Hypothalamus (tissue), 51 donors: ENCODE measurements around the gene COX4I1.

Experiments used
- DNase-seq, 51 donors: peaks; one replicate each; lab custom pipeline; 2025; lab: John Stamatoyannopoulos, UW

The COX4I1 gene

DNA sequence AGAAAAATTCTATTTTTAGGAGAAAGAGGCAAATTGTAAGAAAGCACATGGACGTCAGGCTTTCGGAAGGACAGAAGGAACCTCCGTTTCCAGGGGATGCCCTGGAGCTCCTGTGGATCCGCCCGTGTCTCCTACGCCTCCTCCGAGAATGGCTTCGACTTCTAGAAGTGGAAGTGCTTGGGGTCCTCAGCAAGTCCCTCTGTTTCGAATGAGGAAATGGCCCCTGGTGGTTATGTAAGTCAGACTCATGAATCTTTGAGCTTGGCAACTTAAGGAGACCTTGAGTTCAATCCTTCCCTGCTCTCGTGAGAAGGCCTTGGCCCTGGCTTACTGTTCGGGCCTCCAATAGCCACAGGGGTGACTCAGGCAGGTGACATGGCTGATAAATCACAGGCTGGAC is 38.9 kb downstream of the COX4I1 start:
- no peak for DNase-seq

DNA sequence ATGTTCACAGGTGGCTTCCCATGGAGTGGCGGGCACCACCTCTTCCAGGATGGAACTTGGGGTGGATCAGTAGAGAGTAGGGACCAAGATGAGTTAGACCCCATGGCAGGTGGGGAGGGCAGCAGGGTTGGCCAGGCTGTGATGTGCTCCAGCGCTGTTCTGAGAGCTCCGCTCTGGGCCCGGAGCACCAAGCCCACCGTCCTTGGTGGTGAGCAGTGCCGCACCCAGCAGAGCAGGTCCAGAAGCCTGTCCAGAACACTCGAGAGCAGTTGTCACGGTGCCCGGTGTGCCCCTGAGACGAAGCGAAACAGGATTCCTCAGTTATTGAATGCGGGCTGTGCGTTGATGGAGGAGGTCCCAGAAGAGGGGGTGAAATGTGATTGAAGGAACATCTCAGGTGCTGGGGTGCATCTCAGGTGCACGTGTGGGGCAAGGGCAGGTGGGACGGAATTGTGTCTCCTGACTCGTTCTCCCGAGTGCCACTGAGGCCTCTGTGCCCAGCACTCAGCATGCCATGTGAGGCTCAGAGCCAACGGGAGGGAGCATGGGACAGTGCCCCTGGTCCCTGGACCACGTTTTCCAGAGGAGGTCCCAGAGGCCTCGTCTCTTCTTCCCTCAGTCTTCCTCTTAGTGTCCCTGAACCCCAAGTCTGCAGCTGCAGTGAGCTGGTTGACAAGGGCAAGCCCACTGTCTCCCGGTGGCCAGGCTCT is 39.5 kb downstream of the COX4I1 start:
- DNase-seq: no peak

DNA sequence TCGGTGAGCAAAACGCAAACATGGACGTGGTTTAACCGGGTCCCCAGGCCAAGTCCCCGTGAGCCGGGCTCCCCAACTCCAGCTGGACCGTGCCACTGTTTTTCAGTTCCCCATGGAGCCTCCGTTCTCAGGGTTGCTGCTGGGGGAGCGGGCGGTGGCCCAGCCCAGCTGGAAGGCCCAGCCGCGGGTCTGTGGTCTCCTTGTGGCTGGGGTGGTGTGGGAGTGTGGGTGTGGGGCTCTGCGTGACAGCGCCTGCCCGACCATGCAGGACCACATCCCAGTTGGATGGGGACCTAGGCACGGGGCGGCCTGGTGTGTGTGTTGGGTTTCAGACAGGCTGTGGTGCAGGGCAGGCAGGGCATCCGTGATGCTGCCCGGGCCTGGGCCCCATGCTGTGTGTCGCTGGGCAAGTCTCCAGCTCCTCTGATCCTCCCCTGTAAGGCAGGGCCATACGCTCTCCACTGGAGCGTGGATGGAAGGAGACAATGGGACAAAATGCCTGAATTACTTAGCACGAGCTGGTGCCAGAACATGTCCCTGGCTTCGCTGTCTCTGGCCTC is 40.3 kb downstream of the COX4I1 start:
- no peak for DNase-seq

DNA sequence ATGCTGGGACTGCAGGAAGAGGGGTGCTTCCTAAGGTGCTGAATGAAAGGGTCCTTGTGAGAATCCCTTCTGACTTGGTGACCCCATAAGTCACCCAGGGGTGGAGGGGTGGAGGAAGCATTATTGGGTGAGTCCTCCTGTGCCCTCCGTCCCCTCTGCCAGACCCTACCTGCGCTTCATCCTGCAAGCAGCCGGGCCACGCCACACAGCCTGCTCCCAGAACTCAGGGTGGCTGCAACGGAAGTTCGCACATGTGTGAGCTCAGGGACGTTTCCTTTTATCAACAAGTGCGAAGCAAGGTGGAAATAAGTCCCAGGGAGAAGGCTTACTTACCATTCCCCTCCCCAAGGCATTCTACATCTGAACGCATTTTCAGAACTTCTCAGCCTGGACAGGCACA is 40.9 kb downstream of the COX4I1 start:
- DNase-seq: no peak

DNA sequence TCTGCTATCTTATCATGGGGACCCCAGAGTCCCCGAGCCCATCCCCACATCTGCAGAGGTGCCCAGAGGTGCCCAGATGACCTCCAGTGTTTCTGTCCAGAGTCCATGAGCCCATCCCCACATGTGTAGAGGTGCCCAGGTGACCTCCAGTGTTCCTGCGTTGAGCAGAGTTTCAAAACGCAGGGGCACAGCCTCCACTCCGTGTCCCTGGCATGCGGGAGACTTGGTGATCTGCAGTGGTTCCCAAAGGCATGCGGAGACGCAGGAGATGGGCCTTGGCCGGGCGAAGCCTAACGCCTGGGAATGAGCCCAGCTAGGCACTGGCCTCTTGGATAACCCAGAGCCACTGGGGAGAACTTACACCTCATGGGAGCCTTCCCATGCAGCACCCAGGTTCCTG is 41.3 kb downstream of the COX4I1 start:
- no peak for DNase-seq

DNA sequence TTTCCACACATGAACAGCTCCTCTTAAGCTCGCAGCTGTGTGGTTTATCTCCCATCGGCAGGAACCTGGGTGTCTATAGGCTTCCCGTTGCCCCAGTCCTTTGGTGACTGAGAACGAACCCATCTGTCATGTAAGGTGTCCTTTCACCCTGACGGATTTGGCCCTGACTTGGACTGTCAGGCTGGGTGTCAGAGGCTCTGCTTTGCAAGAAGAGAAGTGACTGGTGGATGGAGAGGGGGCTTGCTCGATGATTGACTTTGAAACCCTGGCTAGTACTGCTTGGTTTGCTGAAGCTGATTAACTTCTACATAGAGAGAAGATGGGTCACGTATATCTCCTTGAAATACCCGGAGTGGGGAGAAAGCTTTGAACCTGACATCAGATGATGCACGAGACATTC is 42.9 kb downstream of the COX4I1 start:
- DNase-seq: no peak

DNA sequence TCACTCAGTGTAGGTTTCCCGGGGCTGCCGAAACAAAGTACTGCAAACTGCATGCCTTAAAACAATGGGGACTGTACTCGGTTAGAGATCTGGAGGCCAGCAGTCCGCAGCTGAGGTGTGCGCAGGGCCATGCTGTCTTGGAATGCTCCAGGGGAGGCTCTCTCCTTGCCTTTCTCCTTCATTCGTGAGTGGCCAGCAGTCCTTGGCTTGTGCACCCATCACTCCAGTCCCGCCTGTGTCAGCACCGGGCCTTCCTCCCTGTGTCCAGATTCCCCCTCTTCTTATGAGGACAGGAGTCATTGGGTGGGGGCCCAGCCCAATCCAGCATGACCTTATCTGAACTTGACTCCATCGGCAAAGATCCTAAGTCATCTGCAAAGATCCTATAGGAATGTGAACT is 43.4 kb downstream of the COX4I1 start:
- DNase-seq: no peak

DNA sequence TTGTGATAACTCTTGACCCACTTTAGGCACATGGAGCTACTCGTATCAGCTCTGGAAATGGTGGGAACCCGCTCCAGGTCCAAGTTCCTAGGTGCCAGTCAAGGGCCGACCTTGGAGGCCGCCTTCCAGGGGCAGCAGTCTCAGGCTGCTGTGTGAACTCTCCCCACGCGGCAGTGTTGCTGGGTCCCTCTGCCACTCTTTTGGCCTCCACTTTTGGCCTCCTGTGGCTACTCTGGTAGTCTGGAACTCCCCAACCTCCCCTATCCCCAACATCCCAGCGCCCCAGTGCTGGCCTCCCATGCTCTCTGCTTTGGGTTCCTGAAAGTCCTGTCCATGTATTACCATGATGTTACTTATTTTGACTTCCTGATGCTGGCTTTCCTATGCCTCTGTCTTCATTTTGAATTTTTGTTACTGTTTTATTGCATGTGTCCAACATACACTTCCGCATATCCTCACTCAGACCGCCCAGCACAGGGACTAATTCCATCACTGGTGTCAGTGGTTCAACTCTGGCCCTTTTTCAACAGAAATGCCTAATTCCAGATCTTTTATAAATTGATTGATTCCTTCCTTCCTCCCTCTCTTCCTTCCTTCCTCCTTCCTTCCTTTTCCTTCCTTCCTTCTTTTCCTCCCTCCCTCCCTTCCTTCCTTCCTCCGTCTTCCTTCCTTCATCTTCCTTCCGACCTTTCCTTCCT is 44.1 kb downstream of the COX4I1 start:
- DNase-seq: no peak

DNA sequence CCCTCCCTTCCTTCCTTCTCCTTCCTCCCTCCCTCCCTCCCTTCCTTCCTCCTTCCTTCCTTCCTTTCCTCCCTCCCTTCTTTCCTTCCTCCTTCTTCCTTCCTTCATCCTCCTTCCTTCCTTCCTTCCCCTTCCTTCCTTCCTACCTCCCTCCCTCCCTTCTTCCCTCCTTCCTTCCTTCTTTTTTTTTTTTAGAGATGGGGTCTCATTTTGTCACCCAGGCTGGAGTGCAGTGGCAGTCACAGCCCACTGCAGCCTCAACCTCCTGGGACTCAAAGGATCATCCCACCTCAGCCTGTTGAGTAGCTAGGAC is 44.6 kb downstream of the COX4I1 start:
- no peak for DNase-seq

DNA sequence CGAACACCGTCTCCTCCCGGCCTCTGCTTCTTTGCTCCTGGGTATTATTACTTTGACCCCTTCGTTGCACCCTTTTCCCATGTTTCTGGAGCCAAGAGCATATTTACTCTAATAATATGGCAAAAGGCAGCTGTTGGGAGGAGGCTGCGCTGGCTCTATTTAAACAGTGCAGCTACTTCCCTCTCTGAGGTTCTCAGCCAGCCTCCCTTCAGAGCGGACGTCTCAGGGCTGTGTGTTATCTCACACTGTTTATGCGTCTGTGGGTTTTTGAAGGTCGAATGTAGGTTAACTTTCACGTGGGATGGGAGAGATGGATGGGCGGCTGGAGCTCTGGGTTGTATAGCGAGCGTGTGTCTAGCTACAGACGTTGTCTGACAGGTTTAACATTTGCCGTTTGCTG is 45.3 kb downstream of the COX4I1 start:
- no peak for DNase-seq

DNA sequence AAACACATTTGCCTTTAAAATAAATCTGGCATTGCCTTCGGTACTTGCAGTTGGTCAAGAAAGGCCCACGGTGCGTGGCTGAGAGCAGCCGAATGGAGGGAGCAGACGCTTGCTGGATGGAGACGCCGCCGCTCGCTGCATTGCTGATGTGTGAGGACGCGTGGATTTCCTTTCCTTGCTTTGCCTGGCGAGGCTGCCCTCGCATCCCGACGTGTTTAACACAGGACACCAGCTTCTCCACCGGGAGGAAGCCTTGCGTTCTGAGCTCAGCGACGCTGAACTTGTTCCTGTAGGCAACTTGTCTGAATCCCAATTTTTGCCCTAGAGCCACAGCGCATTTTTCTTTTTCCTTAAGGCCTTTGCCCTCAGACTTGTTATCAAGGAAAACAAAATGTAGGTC is 45.8 kb downstream of the COX4I1 start:
- DNase-seq: no peak

DNA sequence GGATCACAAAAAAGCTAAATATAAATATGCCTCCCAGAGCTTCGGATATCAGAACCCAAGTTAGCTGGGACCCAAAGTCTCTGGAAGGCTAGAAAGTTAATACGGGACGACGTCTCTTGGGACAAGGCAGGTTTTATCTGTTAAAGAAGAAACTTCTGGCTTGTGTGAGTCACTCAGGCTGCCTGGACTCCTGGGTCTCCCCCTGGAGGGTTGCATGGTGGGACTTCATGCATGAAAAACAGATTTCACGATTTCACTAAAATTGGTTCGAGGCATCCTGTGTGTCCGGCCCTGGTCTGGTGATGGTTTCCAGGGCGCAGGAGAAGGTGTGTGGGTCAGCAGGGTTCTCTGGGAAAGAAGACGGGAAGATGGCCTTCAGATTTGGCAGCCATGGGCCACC is 47.0 kb downstream of the COX4I1 start:
- no peak for DNase-seq

DNA sequence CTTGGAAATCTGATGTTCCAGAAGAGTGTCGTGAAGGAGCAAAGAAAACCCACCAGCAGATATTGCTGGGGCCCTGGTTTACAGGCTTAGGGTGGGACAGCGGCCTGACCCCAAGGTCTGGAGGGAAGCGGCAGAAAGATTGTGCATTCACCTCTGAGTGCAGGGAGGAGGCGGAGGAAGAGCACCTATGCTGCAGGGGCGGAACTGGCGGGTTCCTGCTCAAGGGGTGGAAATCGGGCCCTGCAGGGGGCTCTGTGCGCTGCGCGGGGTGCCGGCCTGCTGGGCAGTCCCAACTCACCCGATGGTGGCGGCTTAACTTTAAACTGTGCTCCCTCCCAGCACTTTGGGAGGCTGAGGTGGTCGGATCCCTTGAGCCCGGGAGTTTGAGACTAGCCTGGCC is 47.5 kb downstream of the COX4I1 start:
- DNase-seq: no peak

DNA sequence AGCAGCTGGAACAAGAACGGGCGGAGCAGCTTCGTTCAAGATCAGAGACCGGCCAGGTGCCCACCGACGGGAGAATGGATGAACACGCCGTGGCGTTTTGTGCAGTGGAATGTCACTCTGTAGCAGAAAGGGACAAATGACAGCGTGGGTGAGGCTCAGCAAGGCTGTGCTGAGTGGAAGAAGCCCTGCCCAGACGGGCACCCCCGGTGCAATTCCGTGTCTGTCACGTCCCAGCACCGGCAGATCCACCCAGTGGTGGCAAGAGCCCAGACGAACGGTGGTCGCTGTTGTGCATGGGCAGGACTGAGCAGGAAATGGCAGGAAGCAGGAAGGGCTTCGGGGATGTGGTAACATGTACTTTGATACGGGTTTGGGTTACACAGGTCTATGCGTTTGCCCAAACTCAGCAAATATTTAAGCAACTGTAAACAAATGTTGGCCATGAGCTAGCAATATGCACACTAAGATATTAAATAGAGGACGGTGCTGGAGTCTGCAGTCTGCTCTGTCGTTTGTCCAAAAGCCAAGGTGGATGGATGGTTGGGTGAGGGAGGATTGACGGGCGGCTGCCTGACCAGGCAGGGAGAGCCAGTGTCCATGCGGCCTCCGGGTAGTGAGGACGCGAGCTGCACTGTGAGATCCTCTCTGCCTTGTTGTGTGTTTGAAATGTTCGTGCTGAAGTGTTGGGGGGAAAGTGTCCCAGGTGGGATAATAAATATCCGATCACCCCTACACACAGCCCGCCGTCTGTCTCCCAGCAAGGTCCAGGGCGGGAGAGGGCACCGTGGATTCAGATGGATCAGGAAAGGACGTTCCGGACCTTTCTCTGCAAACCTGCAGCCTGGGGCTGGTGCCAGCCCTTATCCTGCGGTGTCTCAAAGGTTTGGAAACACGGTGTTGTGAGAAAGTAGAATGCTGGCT is 48.4 kb downstream of the COX4I1 start:
- DNase-seq: no peak

DNA sequence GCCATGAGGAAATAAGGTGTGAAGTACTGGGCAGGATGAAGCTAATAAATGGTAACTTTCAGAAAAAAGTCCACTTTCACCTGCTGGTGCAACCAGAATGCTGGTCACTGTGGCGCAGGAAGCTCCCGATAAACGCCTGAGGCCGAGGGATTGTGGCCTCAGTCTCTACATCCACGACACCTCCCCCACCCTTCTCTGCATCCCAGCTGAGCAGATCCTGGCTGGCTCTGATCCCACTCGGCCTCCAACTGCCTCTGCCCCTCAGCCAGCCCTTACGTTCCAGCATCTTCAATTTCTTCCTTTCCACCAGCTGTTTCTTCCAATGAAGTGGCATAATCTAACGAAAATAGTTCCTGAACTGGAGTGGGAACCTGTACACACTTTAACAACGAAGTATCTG is 49.5 kb downstream of the COX4I1 start:
- no peak for DNase-seq

DNA sequence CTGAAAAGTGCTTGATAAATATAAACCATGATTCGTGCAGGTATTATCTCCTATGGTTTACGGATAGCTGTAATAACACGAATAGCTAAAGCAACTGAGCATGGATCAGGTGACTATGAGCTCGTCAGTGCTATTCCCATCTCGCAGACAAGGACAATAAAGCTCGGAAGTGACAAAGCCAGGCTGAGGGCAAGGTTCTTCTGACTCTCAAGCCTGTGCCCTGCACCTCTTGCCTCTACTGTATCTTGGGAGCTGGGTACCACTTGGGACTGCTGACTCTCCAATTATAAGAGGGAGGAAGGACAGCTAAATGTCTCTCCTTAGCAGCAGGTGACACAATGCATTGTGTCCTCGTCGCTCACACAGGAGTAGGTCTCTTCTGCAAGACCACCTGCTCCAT is 49.9 kb downstream of the COX4I1 start:
- DNase-seq: no peak

DNA sequence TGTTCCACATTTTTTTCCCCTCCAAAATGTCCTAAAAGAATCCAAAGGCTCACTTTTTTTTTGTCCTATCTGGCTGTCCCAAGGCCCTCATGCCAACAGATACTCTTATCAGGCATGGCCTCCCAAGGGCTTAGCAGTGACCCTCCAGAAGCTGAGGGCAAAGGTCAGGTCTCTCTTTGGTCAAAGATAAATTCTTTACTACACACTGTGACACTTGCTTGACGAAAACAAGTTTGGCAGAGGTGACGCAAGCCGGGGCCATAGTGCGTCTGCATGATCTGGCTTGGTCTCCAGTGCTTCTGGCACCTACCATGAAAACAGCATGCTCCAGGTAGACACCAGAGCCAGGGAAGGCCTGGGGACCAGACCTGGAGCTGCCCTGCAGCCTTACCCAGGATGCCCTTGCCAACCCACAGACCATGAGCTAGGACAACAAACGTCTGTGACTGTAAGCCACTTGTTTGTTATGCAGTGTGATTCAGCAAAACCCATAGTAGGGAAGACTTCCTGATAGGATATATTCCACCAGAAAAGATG is 50.9 kb downstream of the COX4I1 start:
- DNase-seq: no peak

DNA sequence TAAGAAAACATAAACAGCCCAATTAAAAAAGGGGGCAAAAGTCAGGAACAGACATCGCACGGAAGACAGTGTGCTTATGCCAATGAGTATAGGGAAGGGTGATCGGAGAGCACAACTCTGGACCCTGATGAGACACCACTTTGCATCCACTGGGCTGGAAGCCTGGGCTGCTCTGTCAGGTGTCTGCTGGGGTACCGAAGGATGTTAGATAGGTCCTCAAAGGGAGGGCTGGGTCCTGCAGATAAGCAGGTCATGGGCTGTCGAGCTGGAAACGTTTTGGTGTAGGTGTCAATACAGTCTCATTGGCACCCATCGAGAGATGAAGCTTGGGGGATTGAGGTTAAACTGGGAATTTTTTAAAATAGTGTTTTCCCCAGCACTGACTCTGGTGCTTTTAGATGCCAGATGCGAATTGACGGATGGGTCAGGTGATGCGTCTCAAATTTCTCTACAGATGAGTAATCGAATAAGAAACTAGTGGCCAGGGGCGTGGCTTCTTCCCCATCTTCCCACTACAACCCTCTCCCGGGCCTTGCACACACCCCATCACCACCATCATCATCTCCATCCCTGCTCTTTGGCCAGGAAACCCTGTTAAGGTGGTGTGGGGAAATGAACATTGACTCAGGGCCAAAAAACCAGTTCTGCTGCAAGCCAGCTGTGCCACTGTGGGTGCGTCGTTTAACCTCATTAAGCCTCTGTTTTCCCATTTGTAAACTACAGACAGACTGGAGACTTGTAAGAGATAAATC is 51.7 kb downstream of the COX4I1 start:
- no peak for DNase-seq

DNA sequence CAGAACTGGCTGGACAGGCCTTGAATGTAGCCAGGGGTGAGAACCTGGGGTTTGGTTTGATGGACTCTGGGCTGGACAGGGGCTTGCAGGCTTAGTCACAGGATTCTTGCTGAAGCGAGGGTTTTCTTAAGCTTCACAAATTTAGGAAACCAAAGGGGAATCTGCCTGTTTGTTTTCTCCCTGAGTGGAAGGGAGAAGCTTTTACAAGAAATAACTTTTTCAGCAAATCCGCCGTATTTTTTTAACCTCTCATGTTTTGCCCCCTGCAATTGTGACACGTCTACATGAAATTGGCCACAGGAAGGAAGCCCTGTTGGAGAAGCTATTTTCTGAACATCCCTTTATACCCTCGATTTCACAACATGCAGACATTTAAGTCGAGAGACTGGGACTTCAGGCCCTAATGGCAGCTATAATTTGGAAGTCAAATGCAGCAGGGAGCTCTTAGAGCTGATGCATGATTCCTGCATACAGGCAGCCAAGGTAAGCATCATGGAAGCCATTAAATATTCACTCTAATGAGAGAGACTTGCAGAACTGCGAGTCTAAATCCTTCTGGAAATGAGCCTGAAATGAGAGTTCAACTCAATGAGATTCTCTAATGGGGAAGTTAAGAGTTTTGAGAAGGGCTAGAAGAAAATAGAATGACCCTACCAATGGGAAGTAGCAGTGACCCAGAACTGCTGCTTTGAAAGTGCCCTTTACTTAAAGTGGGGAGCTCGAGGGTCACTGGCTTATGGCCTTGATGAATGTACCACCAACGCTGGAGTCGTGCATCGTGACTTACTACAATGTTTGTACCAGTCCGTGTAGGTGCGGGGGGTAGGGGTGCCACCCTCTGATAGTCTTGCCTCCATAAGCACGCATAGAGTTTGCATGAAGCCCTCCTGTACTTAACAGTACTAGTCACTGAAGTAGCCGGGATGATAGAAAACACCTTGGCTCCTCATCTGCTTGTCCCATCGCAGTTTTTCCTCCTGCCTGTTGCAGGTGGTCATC is 54.4 kb downstream of the COX4I1 start:
- DNase-seq: peak in 1 of 51 donors; percentile 28
